Sigmoid colon (tissue), 7 donors: ENCODE measurements around the gene RD3L. TPM values are rescaled to one million over a fixed set of nuclear protein-coding genes. Genes with fewer than 3 reads are reported as not detected.

ENCODE experiments used
- DNase-seq: peaks from one replicate; pipeline ENCODE4 v3.0.0-alpha.2; 2019
- H3K27ac ChIP-seq, 4 donors: fragments of 200-600 bp; sonication (generic); one replicate each; pipeline ENCODE4 v1.5.1; 2016 to 2019; ENCODE audit warnings: mild to moderate bottlenecking in 1 of 4
- H3K27me3 ChIP-seq, 3 donors: fragments of 200-600 bp; sonication (generic); one replicate each; pipeline ENCODE4 v1.5.1; 2019; ENCODE audit warnings: mild to moderate bottlenecking in 1 of 3
- H3K36me3 ChIP-seq, 4 donors: fragments of 200-600 bp; sonication (generic); one replicate each; pipeline ENCODE4 v1.5.1; 2016 to 2019
- H3K4me1 ChIP-seq, 4 donors: fragments of 200-600 bp; sonication (generic); one replicate each; pipeline ENCODE4 v1.5.1; 2017 to 2019
- H3K4me3 ChIP-seq, 4 donors: fragments of 200-600 bp; sonication (generic); one replicate each; pipeline ENCODE4 v1.5.1; 2017 to 2019; ENCODE audit warnings: mild to moderate bottlenecking in 2 of 4, moderate library complexity in 1 of 4
- H3K9me3 ChIP-seq, 4 donors: fragments of 200-600 bp in 3 of 4; sonication (generic) in 3 of 4; one replicate each; pipeline versions ENCODE4 v1.5.1 to v1.6.1; 2013 to 2019
- CTCF ChIP-seq, 4 experiments: fragments of 450-650 bp in 3 of 4; fragments of 200-600 bp in 1 of 4; IDR thresholded peaks; one replicate each; pipeline ENCODE4 v1.5.1; 2016 to 2019; ENCODE audit warnings: antibody characterized with exemption in 4 of 4, mild to moderate bottlenecking in 3 of 4, moderate library complexity in 2 of 4
- EP300 ChIP-seq, 4 donors: sonication (generic); formaldehyde crosslinking; IDR thresholded peaks; one replicate each; pipeline ENCODE4 v1.6.1; 2017; ENCODE audit warnings: antibody characterized with exemption in 4 of 4
- POLR2A ChIP-seq, 2 donors: fragments of 450-650 bp; IDR thresholded peaks; one replicate each; pipeline ENCODE4 v1.6.1; 2016; ENCODE audit warnings: antibody characterized with exemption in 2 of 2, mild to moderate bottlenecking in 2 of 2, moderate library complexity in 2 of 2
- POLR2AphosphoS5 ChIP-seq, 4 donors: sonication (generic); formaldehyde crosslinking; IDR thresholded peaks; one replicate each; pipeline ENCODE4 v1.6.1; 2017; ENCODE audit warnings: antibody characterized with exemption in 4 of 4
- WGBS, 2 donors: extraction: QIAGEN DNeasy Blood & Tissue Kit; methylation state at CpG; one replicate each; pipeline ENCODE4 v1.1.7; 2013; 5-methylcytosine and 5-hydroxymethylcytosine counted together
- intact Hi-C: fragments of 100-400 bp; cut with DNase I; formaldehyde crosslinking; loops from one replicate; pipeline ENCODE4 v1.15.1; 2023
- polyA plus RNA-seq, 3 donors: library from polyadenylated mRNA; stranded (reverse); fragments of 200-250 nt; gene quantifications; one replicate each; pipeline ENCODE4 v1.2.3, GENCODE V29; 2013
- total RNA-seq, 4 donors: library from RNA; depleted of rRNA; stranded (reverse); fragments of >200 nt; gene quantifications; one replicate each; pipeline ENCODE4 v1.1.0, GENCODE V29; 2016
- donor health status: healthy with polysubstance abuse.
- donor health status: Bipolar disorder and iron deficiency.
- donor health status: healthy.

RD3L gene
- total RNA-seq (not detected), polyA plus RNA-seq (not detected)

- Histone ChIP-seq H3K27ac (no peak within 1 kb of the TSS), H3K4me1 (no peaks in the 10 kb centered on the region), H3K4me3 (no peak within 1 kb of the TSS), H3K36me3 (no peaks in the 10 kb centered on the region), H3K27me3 (peaks cover 0 to 45% (median 0%) of the 10 kb centered on the region in 3 donors), H3K9me3 (peaks cover 0 to 6% (median 2%) of the 10 kb centered on the region in 4 donors)
- intact Hi-C loops: no loop called here
- DNase-seq: no peak
- no peak for TF ChIP-seq POLR2AphosphoS5 (IDR thresholded peaks at IDR 0.05)
- no peak for TF ChIP-seq POLR2A (IDR thresholded peaks at IDR 0.05)
- TF ChIP-seq CTCF (IDR thresholded peaks at IDR 0.05): no peak
- no peak for TF ChIP-seq EP300 (IDR thresholded peaks at IDR 0.05)
- WGBS, 2 donors: 77 to 82% methylated on average over 14 of the region's 14 CpGs
Measured at GRCh38 chr14:103941973-103942736, at the start of gene RD3L. Gene RD3L, minus strand, starts transcription at chr14:103942529. Its CDS starts 834 bp downstream, at chr14:103941695.

- TF ChIP-seq EP300 (IDR thresholded peaks at IDR 0.05) (no peak), POLR2AphosphoS5 (IDR thresholded peaks at IDR 0.05) (no peak), CTCF (IDR thresholded peaks at IDR 0.05) (no peak), POLR2A (IDR thresholded peaks at IDR 0.05) (no peak)
- no peak overlapping the region for H3K4me3 ChIP-seq
- 94 to 95% methylated on average over 4 of the region's 4 CpGs for WGBS, 2 donors
- H3K4me1 ChIP-seq: no peaks in the 10 kb centered on the region
- H3K27me3 ChIP-seq: peaks cover 0 to 4% (median 0%) of the 10 kb centered on the region in 3 donors
- no peaks in the 10 kb centered on the region for H3K36me3 ChIP-seq
- DNase-seq: no peak
- intact Hi-C loops: no loop called here
- no peak overlapping the region for H3K27ac ChIP-seq
- H3K9me3 ChIP-seq: peaks cover 0 to 9% (median 2%) of the 10 kb centered on the region in 4 donors
Measured at GRCh38 chr14:103989964-103990363, 47.6 kb upstream of the RD3L start.

- Histone ChIP-seq H3K27ac (no peak overlapping the region), H3K27me3 (peaks cover 0 to 4% (median 0%) of the 10 kb centered on the region in 3 donors), H3K4me1 (no peaks in the 10 kb centered on the region), H3K36me3 (no peaks in the 10 kb centered on the region), H3K4me3 (no peak overlapping the region), H3K9me3 (peaks cover 0 to 9% (median 2%) of the 10 kb centered on the region in 4 donors)
- intact Hi-C loops: no loop called here
- TF ChIP-seq POLR2A (IDR thresholded peaks at IDR 0.05) (no peak), CTCF (IDR thresholded peaks at IDR 0.05) (no peak), POLR2AphosphoS5 (IDR thresholded peaks at IDR 0.05) (no peak), EP300 (IDR thresholded peaks at IDR 0.05) (no peak)
- DNase-seq: no peak
- WGBS, 2 donors: 95 to 96% methylated on average over 1 of the region's 1 CpG
Measured at GRCh38 chr14:103989034-103989433, 46.7 kb upstream of the RD3L start.

GRCh38 chr14:103984196-103984595, 41.9 kb upstream of the RD3L start:
- Histone ChIP-seq H3K27ac (no peak overlapping the region), H3K36me3 (no peaks in the 10 kb centered on the region), H3K9me3 (peaks cover 0 to 3% (median 0%) of the 10 kb centered on the region in 4 donors), H3K4me1 (no peaks in the 10 kb centered on the region), H3K4me3 (no peak overlapping the region), H3K27me3 (no peaks in the 10 kb centered on the region)
- TF ChIP-seq POLR2A (IDR thresholded peaks at IDR 0.05) (no peak), POLR2AphosphoS5 (IDR thresholded peaks at IDR 0.05) (no peak), CTCF (IDR thresholded peaks at IDR 0.05) (no peak), EP300 (IDR thresholded peaks at IDR 0.05) (no peak)
- DNase-seq: no peak
- intact Hi-C loops: no loop called here
- WGBS, 2 donors: 82 to 94% methylated on average over 5 of the region's 5 CpGs
